RWPE1 (cell line): ENCODE data around the gene PDXDC1.
A peak's percentile ranks its signal among the peaks of the same experiment; 100 is the strongest.

Experiments used
- CTCF ChIA-PET: fragments of 350-600 bp; sonication (Branson Sonifier 250); formaldehyde crosslinking; extraction: SDS; loops from one replicate; lab custom pipeline; 2021; lab: Yijun Ruan, JAX
- POLR2A ChIA-PET: fragments of 400-600 bp; formaldehyde crosslinking; extraction: SDS; loops from one replicate; lab custom pipeline; 2020; ENCODE audit warnings: antibody characterized with exemption; ENCODE audit not compliant: low non-redundant PET; lab: Yijun Ruan, JAX
- DNase-seq: peaks from one replicate; pipeline ENCODE4 v3.0.0; 2012; ENCODE audit warnings: low spot score
- H3K27ac ChIP-seq: fragments of 450-650 bp; 2 replicates; pipeline ENCODE4 v1.5.1; 2017
- CTCF ChIP-seq: fragments of 450-650 bp; conservative IDR thresholded peaks from 2 replicates; pipeline ENCODE4 v1.5.1; 2017; ENCODE audit warnings: low read depth, mild to moderate bottlenecking

The PDXDC1 gene

DNA sequence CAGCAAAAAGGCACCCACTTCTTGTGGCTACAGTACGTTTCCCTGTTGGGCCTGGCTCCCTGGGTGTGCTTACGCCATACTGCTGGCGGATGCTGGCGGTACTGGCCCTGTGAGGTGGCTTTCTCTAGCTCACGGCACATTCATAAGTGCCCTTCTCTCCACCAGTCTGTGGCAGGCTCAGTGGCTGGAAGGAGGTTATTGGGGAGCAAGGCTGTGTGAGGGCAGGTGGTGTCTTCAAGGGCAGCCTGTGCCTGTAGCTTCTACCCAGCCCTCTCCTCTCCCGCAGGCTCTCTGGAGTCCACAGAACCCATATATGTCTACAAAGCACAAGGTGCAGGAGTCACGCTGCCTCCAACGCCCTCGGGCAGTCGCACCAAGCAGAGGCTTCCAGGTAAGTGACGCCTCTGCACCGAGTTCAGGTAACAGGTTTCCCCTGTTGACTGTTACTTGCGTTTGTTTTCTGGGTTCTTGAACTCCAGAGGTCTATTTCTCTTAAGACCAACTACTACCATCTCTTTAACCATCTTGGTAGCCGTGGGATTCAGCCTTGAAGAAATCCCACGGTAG, 60.4 kb downstream of the PDXDC1 start:
- ChIA-PET POLR2A (no interaction called here), CTCF (no interaction called here)
- H3K27ac ChIP-seq, result 0 out of 2 replicates have a peak overlapping the region, but pooled peaks have one; percentile 2
- TF ChIP-seq CTCF, result no peak
- no peak for DNase-seq

- ChIA-PET CTCF (no interaction called here), POLR2A (no interaction called here)
- no peak overlapping the region for H3K27ac ChIP-seq
- no peak for TF ChIP-seq CTCF
- DNase-seq, result no peak
Measured at GRCh38 chr16:15037003-15037402, 62.2 kb downstream of the PDXDC1 start.

DNA sequence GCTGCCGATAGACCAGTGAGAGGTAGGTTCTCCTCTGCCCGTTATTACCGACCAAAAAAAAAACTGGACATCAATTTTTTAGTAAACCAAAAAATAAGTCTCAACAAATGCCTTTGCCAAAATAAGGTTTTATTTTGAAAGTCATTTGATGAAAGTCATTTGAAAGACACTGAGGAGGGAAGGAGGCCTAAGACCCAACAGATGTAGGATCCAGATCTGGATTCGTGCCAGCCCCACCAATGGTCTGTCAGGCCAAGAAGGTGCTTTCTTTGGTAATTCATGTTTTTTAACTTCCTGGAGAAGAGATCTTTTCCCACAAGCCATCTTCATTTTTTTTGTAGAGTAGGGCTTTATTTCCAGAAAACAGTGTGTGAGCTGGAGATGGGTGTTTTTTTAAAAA, 62.9 kb downstream of the PDXDC1 start:
- ChIA-PET CTCF (no interaction called here), POLR2A (no interaction called here)
- no peak overlapping the region for H3K27ac ChIP-seq
- no peak for TF ChIP-seq CTCF
- DNase-seq, result no peak

DNA sequence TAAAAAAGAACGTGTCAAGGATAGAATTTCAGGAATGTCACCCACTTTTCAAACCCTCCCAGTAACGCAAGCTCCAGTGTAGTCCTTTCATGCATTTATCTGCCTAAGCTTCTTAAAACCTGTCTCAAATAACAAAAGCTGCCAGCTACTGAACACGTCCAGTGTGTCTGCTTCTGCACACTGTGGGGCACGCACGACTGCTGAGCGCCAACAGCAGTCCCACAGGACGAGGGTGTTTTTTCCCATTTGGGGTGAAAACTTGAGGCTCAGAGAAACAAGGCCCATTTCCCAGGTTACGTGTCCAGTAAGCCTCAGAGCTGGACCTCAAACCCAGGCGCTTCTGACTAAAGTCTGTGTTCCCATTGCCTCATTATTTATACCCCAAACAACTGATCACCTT, 63.9 kb downstream of the PDXDC1 start:
- H3K27ac ChIP-seq, result no peak overlapping the region
- POLR2A ChIA-PET, result no interaction called here
- TF ChIP-seq CTCF, result no peak
- CTCF ChIA-PET, result no interaction called here
- no peak for DNase-seq

- H3K27ac ChIP-seq, result peak overlapping the region; percentile 65
- CTCF ChIA-PET, result no interaction called here
- DNase-seq, result peak; percentile 17
- TF ChIP-seq CTCF, result no peak
- POLR2A ChIA-PET, result no interaction called here
Measured at GRCh38 chr16:15041271-15042004, 66.6 kb downstream of the PDXDC1 start.

DNA sequence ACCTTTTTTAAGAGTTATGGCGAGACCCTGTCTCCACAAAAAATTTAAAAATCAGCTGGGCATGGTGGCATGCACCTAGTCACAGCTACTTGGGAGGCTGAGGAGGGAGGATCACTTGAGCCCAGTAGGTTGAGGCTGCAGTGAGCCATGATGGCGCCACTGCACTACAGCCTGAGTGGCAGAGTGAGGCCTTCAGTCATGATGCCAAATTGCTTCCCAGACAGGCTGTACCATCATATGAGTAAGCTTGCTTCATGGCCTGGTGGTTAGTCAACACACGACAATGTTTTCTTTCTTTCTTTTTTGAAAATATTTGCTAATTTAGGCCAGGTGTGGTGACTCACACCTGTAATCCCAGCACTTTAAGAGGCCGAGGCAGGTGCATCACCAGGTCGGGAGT, 68.5 kb downstream of the PDXDC1 start:
- no peak for TF ChIP-seq CTCF
- H3K27ac ChIP-seq, result peak overlapping the region; percentile 28; the same call in 1 of the 2 replicates
- DNase-seq, result peak; percentile 38
- ChIA-PET POLR2A (no interaction called here), CTCF (no interaction called here)
